ENCODE measurements around the gene PIAS1.

PIAS1 gene

GRCh38 chr15:68130851-68131250, 76.7 kb downstream of the PIAS1 start:
- TF ChIP-seq EZH2phosphoT487 (IDR thresholded peaks at IDR 0.05; ENCODE audit: low read length) (no peak), CTCF (IDR thresholded peaks at IDR 0.05; ENCODE audit: low read length) (no peak), EZH2 (optimal IDR thresholded peaks at IDR 0.05; ENCODE audit: low read depth, low read length) (no peak)
- H3K79me2 ChIP-seq (ENCODE audit: low read length) = peaks cover 66% of the 10 kb centered on the region

GRCh38 chr15:68137096-68137495, 83.0 kb downstream of the PIAS1 start:
- no peak for TF ChIP-seq EZH2 (optimal IDR thresholded peaks at IDR 0.05; ENCODE audit: low read depth, low read length)
- TF ChIP-seq CTCF (IDR thresholded peaks at IDR 0.05; ENCODE audit: low read length) = no peak
- no peak for TF ChIP-seq EZH2phosphoT487 (IDR thresholded peaks at IDR 0.05; ENCODE audit: low read length)
- Histone ChIP-seq H4K20me1 (ENCODE audit: insufficient read depth, low read length) (peaks cover 4% of the 10 kb centered on the region; the same call in 1 of the 2 replicates), H3F3A (ENCODE audit: insufficient read depth, low read length) (peaks cover 3% of the 10 kb centered on the region; the same call in 1 of the 2 replicates), H3K9ac (ENCODE audit: low read length) (no peak overlapping the region), H3K9me3 (replicated peaks; ENCODE audit: insufficient read depth, low read length) (no peaks in the 10 kb centered on the region), H3K4me2 (ENCODE audit: low read depth, low read length) (no peak overlapping the region), H3K9me2 (replicated peaks; ENCODE audit: insufficient read depth, low read length) (no peaks in the 10 kb centered on the region), H3K79me2 (ENCODE audit: low read length) (peaks cover 58% of the 10 kb centered on the region), H3K27me3 (replicated peaks; ENCODE audit: insufficient read depth, low read length) (no peaks in the 10 kb centered on the region), H3K36me3 (replicated peaks; ENCODE audit: insufficient read depth, low read length) (0 out of 2 replicates have a peak, but pooled peaks cover 2% of the 10 kb centered on the region), H3K27ac (ENCODE audit: low read length) (no peak overlapping the region), H3K4me1 (ENCODE audit: low read length) (0 out of 2 replicates have a peak, but pooled peaks cover 5% of the 10 kb centered on the region), H2AFZ (ENCODE audit: low read length) (no peak overlapping the region), H3K4me3 (ENCODE audit: low read length) (no peak overlapping the region)
- DNase-seq = no peak

More at GRCh38 chr15:68130851-68131250, 76.7 kb downstream of the PIAS1 start:
- no peaks in the 10 kb centered on the region for H3K9me2 ChIP-seq (replicated peaks; ENCODE audit: insufficient read depth, low read length)
- H3K9me3 ChIP-seq (replicated peaks; ENCODE audit: insufficient read depth, low read length) = no peaks in the 10 kb centered on the region
- H3K9ac ChIP-seq (ENCODE audit: low read length) = no peak overlapping the region
- H4K20me1 ChIP-seq (ENCODE audit: insufficient read depth, low read length) = no peaks in the 10 kb centered on the region; the same call in 1 of the 2 replicates
- H3K27ac ChIP-seq (ENCODE audit: low read length) = no peak overlapping the region
- H3K4me2 ChIP-seq (ENCODE audit: low read depth, low read length) = no peak overlapping the region
- no peak overlapping the region for H2AFZ ChIP-seq (ENCODE audit: low read length)
- H3K27me3 ChIP-seq (replicated peaks; ENCODE audit: insufficient read depth, low read length) = no peaks in the 10 kb centered on the region
- H3F3A ChIP-seq (ENCODE audit: insufficient read depth, low read length) = peaks cover 3% of the 10 kb centered on the region; the same call in 1 of the 2 replicates
- DNase-seq = no peak
- H3K4me3 ChIP-seq (ENCODE audit: low read length) = no peak overlapping the region
- no peaks in the 10 kb centered on the region for H3K4me1 ChIP-seq (ENCODE audit: low read length)
- H3K36me3 ChIP-seq (replicated peaks; ENCODE audit: insufficient read depth, low read length) = no peaks in the 10 kb centered on the region; the same call in 1 of the 2 replicates

GRCh38 chr15:68143129-68143528, 89.0 kb downstream of the PIAS1 start:
- TF ChIP-seq EZH2phosphoT487 (IDR thresholded peaks at IDR 0.05; ENCODE audit: low read length) (no peak), CTCF (IDR thresholded peaks at IDR 0.05; ENCODE audit: low read length) (no peak), EZH2 (optimal IDR thresholded peaks at IDR 0.05; ENCODE audit: low read depth, low read length) (no peak)
- no peaks in the 10 kb centered on the region for H3K27me3 ChIP-seq (replicated peaks; ENCODE audit: insufficient read depth, low read length)
- H3K4me2 ChIP-seq (ENCODE audit: low read depth, low read length) = no peak overlapping the region
- peaks cover 13% of the 10 kb centered on the region for H3K36me3 ChIP-seq (replicated peaks; ENCODE audit: insufficient read depth, low read length)
- H3K79me2 ChIP-seq (ENCODE audit: low read length) = peaks cover 61% of the 10 kb centered on the region
- H2AFZ ChIP-seq (ENCODE audit: low read length) = no peak overlapping the region
- H3K9me3 ChIP-seq (replicated peaks; ENCODE audit: insufficient read depth, low read length) = no peaks in the 10 kb centered on the region
- no peak overlapping the region for H3K9ac ChIP-seq (ENCODE audit: low read length)
- 0 out of 2 replicates have a peak, but pooled peaks cover 5% of the 10 kb centered on the region for H3K4me1 ChIP-seq (ENCODE audit: low read length)
- peaks cover 8% of the 10 kb centered on the region; the same call in 1 of the 2 replicates for H4K20me1 ChIP-seq (ENCODE audit: insufficient read depth, low read length)
- H3F3A ChIP-seq (ENCODE audit: insufficient read depth, low read length) = peaks cover 4% of the 10 kb centered on the region; the same call in 1 of the 2 replicates
- H3K9me2 ChIP-seq (replicated peaks; ENCODE audit: insufficient read depth, low read length) = no peaks in the 10 kb centered on the region
- H3K27ac ChIP-seq (ENCODE audit: low read length) = no peak overlapping the region
- DNase-seq = no peak
- H3K4me3 ChIP-seq (ENCODE audit: low read length) = no peak overlapping the region
